NT2/D1 (cell line): ENCODE results near the gene CCDC146.

Source experiments
- DNase-seq: peaks from one replicate; pipeline ENCODE4 v3.0.0-alpha.2; 2011; ENCODE audit warnings: low read depth, low spot score
- H3K27me3 ChIP-seq: 2 replicates; pipeline ENCODE4 v1.6.0; 2011; ENCODE audit warnings: mild to moderate bottlenecking; ENCODE audit not compliant: insufficient read length, insufficient read depth
- H3K36me3 ChIP-seq: 2 replicates; pipeline ENCODE4 v1.6.1; 2011; ENCODE audit warnings: mild to moderate bottlenecking, low read length, mixed read lengths; ENCODE audit not compliant: insufficient read depth, insufficient read length
- H3K4me1 ChIP-seq: 2 replicates; pipeline ENCODE4 v1.5.1; 2011; ENCODE audit not compliant: insufficient read depth, insufficient read length
- H3K4me3 ChIP-seq: 2 replicates; pipeline ENCODE4 v1.5.1; 2011; ENCODE audit warnings: low read depth; ENCODE audit not compliant: insufficient read length
- H3K9ac ChIP-seq: 2 replicates; pipeline ENCODE4 v1.6.0; 2011; ENCODE audit warnings: low read depth; ENCODE audit not compliant: insufficient read length
- H3K9me3 ChIP-seq: 2 replicates; pipeline ENCODE4 v1.5.1; 2011; ENCODE audit warnings: mild to moderate bottlenecking, low read length; ENCODE audit not compliant: insufficient read depth
- SUZ12 ChIP-seq: IDR thresholded peaks from 2 replicates; pipeline ENCODE4 v1.6.1; 2011; ENCODE audit not compliant: insufficient read length, insufficient read depth; ENCODE audit errors: extremely low read depth
- YY1 ChIP-seq: IDR thresholded peaks from 2 replicates; pipeline ENCODE4 v1.6.1; 2011; ENCODE audit not compliant: insufficient read length, insufficient read depth
- ZNF274 ChIP-seq: IDR thresholded peaks from 2 replicates; pipeline ENCODE4 v1.6.1; 2011; ENCODE audit warnings: mild to moderate bottlenecking, low read depth, low read length

The CCDC146 gene

GRCh38 chr7:77199013-77199966, 76.9 kb downstream of the CCDC146 start, which contains the start of gene FGL2:
TSS of gene FGL2 (minus strand) at chr7:77199819. CDS start at chr7:77199793, 26 bp downstream.
- no peak for DNase-seq
- TF ChIP-seq ZNF274 (no peak), YY1 (no peak), SUZ12 (no peak)
- no peak within 1 kb of the TSS for H3K4me3 ChIP-seq
- H3K27me3 ChIP-seq: peaks cover 20% of the 10 kb centered on the region
- H3K36me3 ChIP-seq: no peaks in the 10 kb centered on the region
- H3K4me1 ChIP-seq: no peaks in the 10 kb centered on the region
- no peak within 1 kb of the TSS for H3K9ac ChIP-seq
- H3K9me3 ChIP-seq: no peaks in the 10 kb centered on the region

- no peaks in the 10 kb centered on the region for H3K9me3 ChIP-seq
- no peaks in the 10 kb centered on the region for H3K36me3 ChIP-seq
- no peaks in the 10 kb centered on the region for H3K4me1 ChIP-seq
- TF ChIP-seq SUZ12 (no peak), YY1 (no peak), ZNF274 (no peak)
- peaks cover 20% of the 10 kb centered on the region for H3K27me3 ChIP-seq
- no peak for DNase-seq
- H3K4me3 ChIP-seq: no peak overlapping the region
- no peak overlapping the region for H3K9ac ChIP-seq
Measured at GRCh38 chr7:77200542-77200941, 78.1 kb downstream of the CCDC146 start.

DNA sequence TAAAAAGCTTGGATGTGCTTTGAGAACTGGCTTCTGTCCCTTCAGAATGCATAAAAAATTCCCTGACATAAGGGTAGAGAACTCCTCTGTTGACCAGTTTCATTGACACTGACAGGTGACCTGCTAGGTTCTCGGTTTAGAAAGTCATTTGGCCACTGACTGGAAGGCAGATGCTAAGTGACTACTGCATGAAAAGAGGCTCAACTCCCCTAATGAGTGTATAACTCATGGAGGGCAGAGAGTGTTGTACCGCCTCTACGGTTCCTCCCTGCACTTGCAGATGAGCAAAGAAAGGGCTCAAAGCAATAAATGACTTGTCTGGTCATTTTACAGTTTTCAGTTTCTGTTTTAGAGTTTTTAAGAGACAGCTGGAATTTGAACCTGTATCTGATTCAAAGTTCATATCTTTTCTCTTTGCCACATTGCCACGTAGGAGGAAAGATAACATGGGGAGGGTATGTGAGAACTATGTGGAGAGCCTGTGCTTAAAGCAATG, 80.1 kb downstream of the CCDC146 start:
- TF ChIP-seq ZNF274 (no peak), YY1 (no peak), SUZ12 (no peak)
- Histone ChIP-seq H3K4me1 (no peaks in the 10 kb centered on the region), H3K36me3 (no peaks in the 10 kb centered on the region), H3K4me3 (no peak overlapping the region), H3K27me3 (peaks cover 20% of the 10 kb centered on the region), H3K9me3 (no peaks in the 10 kb centered on the region), H3K9ac (no peak overlapping the region)
- no peak for DNase-seq

DNA sequence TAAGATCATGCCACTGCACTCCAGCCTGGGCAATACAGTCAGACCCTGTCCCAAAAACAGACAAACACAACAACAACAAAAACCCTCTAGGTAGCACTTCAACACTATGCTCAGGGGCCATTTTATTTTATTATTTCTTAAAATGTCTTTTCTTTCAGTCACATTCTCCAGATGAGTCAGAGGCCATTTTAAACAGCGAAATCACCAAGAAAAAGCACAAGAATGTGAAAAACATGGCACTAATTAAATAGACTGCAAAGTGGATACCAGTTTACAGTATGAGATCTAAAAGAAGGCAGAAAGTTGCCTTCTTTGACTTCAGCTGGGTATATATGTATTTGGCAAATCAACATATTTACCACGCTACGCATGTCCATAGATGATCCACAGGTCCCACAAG, 83.3 kb downstream of the CCDC146 start:
- TF ChIP-seq YY1: no peak
- no peak for TF ChIP-seq SUZ12
- no peak for TF ChIP-seq ZNF274
- no peak overlapping the region for H3K4me3 ChIP-seq
- no peak overlapping the region for H3K9ac ChIP-seq
- no peaks in the 10 kb centered on the region for H3K36me3 ChIP-seq
- H3K4me1 ChIP-seq: no peaks in the 10 kb centered on the region
- H3K9me3 ChIP-seq: peaks cover 25% of the 10 kb centered on the region; the same call in 1 of the 2 replicates
- H3K27me3 ChIP-seq: peaks cover 4% of the 10 kb centered on the region
- no peak for DNase-seq

GRCh38 chr7:77208416-77208815, 86.0 kb downstream of the CCDC146 start:
- no peak for DNase-seq
- H3K36me3 ChIP-seq: no peaks in the 10 kb centered on the region
- H3K4me1 ChIP-seq: no peaks in the 10 kb centered on the region
- no peak overlapping the region for H3K4me3 ChIP-seq
- H3K9me3 ChIP-seq: peaks cover 25% of the 10 kb centered on the region; the same call in 1 of the 2 replicates
- no peaks in the 10 kb centered on the region for H3K27me3 ChIP-seq
- TF ChIP-seq YY1: no peak
- no peak for TF ChIP-seq SUZ12
- no peak for TF ChIP-seq ZNF274
- H3K9ac ChIP-seq: no peak overlapping the region

DNA sequence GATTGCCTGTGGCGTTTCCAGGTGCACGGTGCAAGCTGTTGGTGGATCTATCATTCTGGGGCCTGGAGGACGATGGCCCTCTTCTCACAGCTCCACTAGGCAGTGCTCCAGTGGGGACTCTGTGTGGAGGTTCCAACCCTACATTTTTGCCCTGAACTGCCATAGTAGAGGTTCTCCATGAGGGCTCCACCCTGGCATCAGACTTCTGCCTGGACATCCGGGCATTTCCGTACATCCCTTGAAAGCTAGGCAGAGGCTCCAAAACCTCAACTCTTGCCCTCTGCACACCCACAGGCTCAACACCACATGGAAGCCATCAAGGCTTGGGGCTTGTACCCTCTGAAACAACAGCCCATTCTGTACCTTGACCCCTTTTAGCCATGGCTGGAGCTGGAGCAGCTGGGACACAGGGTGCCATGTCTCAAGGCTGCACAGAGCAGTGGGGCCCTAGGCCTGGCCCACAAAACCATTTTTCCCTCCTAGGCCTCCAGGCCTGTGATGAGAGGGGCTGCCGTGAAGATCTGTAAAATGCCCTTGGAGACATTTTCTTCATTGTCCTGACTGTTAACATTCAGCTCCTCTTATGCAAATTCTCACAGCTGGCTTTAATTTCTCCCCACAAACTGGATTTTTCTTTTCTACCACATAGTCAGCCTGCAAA, 87.2 kb downstream of the CCDC146 start:
- Histone ChIP-seq H3K36me3 (no peaks in the 10 kb centered on the region), H3K27me3 (no peaks in the 10 kb centered on the region), H3K4me3 (no peak overlapping the region), H3K4me1 (no peaks in the 10 kb centered on the region), H3K9me3 (peaks cover 25% of the 10 kb centered on the region; the same call in 1 of the 2 replicates), H3K9ac (no peak overlapping the region)
- no peak for TF ChIP-seq SUZ12
- TF ChIP-seq ZNF274: no peak
- TF ChIP-seq YY1: no peak
- no peak for DNase-seq
